SU-DHL-6 (cell line): Measurements from ENCODE around the gene GRIK1.

ENCODE experiments used
- CTCF ChIP-seq: fragments of 200-600 bp; sonication (generic); IDR thresholded peaks from one replicate; pipeline ENCODE4 v1.5.1; 2017; ENCODE audit warnings: antibody characterized with exemption, mild to moderate bottlenecking, low read length, moderate library complexity; ENCODE audit not compliant: insufficient read depth, poor library complexity, severe bottlenecking
- EZH2phosphoT487 ChIP-seq: fragments of 200-600 bp; sonication (generic), shearing (Covaris generic); conservative IDR thresholded peaks from 2 replicates; pipeline ENCODE4 v1.6.1; 2018; ENCODE audit warnings: mild to moderate bottlenecking, antibody characterized with exemption, low read length, moderate library complexity, mixed read lengths

GRCh38 chr21:29654203-29654602, 285.6 kb downstream of the GRIK1 start:
- TF ChIP-seq CTCF (no peak), EZH2phosphoT487 (no peak)
